Liver (tissue), 3 donors: ENCODE data around the gene IFT172.

Source experiments
- EGR1 ChIP-seq, 2 donors: IDR thresholded peaks; 2 replicates each; pipeline ENCODE4 v1.6.1; 2016 to 2018; ENCODE audit warnings: antibody characterized with exemption in 2 of 2, low read depth in 2 of 2
- HNF4G ChIP-seq: IDR thresholded peaks from 2 replicates; pipeline ENCODE4 v1.6.1; 2016; ENCODE audit warnings: antibody characterized with exemption
- JUND ChIP-seq, 2 donors: IDR thresholded peaks; 2 replicates each; pipeline ENCODE4 v1.6.1; 2016; ENCODE audit warnings: antibody characterized with exemption in 2 of 2
- MAX ChIP-seq: IDR thresholded peaks from 2 replicates; pipeline ENCODE4 v1.6.1; 2016; ENCODE audit warnings: antibody characterized with exemption
- ZBTB33 ChIP-seq: IDR thresholded peaks from 2 replicates; pipeline ENCODE4 v1.6.1; 2016; ENCODE audit warnings: antibody characterized with exemption
- TF ChIP-seq, protein P1 (sequence below): fragments of 150-350 bp; IDR thresholded peaks from 2 replicates; pipeline ENCODE4 v1.5.1; 2017; ENCODE audit warnings: improper control_type of control experiment, low read depth, low read length; ENCODE audit not compliant: missing input control
- donor health status: healthy.
- donor health status: healthy.

GRCh38 chr2:27509326-27509725, 19.8 kb upstream of the IFT172 start:
- TF ChIP-seq ZBTB33 (no peak), EGR1 (IDR thresholded peaks at IDR 0.05; ENCODE audit: low read depth in 2 of 2) (no peak), JUND (IDR thresholded peaks at IDR 0.05) (no peak), HNF4G (no peak), MAX (no peak)
- TF ChIP-seq, protein P1, sequence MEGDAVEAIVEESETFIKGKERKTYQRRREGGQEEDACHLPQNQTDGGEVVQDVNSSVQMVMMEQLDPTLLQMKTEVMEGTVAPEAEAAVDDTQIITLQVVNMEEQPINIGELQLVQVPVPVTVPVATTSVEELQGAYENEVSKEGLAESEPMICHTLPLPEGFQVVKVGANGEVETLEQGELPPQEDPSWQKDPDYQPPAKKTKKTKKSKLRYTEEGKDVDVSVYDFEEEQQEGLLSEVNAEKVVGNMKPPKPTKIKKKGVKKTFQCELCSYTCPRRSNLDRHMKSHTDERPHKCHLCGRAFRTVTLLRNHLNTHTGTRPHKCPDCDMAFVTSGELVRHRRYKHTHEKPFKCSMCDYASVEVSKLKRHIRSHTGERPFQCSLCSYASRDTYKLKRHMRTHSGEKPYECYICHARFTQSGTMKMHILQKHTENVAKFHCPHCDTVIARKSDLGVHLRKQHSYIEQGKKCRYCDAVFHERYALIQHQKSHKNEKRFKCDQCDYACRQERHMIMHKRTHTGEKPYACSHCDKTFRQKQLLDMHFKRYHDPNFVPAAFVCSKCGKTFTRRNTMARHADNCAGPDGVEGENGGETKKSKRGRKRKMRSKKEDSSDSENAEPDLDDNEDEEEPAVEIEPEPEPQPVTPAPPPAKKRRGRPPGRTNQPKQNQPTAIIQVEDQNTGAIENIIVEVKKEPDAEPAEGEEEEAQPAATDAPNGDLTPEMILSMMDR: no peak
